ENCODE results near the gene TTC13. TPM values are rescaled to one million over a fixed set of nuclear protein-coding genes. Genes with fewer than 3 reads are reported as not detected.

Gene TTC13
- total and polyA plus RNA-seq, 10 of the 15 experiments (the other 5 are each of a cell fraction or from before 2014, with no cell fraction given), result 5.8 to 30.8 (median 18.5) TPM

DNA sequence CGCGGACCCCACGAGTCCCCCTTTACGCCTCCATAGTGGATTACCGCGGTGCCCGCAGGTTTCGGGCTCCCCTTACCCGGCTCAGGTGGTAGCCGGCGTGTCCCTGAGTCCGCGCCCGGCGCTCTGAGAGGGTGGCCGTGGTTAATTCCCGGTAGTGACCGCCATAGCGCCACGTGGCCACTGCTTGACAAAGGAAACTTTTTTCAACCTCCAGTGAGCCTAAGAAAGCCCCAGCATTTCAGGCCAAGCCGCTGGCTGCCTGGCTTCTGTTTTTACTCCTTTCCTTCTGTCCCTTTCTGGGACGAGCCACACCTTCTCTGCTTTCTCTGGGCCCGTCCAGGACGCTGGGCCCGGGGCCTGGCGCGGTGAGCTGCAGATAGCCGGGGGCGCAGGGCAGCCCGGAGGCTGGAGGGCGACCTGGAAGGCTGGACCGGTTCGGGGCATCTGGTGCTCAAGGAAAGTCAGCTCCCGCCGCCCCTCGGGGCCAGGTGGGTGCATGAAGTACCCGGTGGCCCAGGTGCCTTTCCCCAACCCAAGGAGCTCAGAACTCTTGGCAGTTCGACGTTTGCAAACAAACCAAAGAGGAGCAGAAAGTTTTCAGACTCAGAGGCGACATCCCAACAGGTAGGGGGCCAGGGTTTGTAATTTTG lies 109.8 kb downstream of the TTC13 start:
- in situ Hi-C loops (cut with MboI), result no loop called here
- FAIRE-seq, result no peak
- intact Hi-C loops (cut with micrococcal nuclease; ENCODE audit: unreplicated experiment), result no loop called here

DNA sequence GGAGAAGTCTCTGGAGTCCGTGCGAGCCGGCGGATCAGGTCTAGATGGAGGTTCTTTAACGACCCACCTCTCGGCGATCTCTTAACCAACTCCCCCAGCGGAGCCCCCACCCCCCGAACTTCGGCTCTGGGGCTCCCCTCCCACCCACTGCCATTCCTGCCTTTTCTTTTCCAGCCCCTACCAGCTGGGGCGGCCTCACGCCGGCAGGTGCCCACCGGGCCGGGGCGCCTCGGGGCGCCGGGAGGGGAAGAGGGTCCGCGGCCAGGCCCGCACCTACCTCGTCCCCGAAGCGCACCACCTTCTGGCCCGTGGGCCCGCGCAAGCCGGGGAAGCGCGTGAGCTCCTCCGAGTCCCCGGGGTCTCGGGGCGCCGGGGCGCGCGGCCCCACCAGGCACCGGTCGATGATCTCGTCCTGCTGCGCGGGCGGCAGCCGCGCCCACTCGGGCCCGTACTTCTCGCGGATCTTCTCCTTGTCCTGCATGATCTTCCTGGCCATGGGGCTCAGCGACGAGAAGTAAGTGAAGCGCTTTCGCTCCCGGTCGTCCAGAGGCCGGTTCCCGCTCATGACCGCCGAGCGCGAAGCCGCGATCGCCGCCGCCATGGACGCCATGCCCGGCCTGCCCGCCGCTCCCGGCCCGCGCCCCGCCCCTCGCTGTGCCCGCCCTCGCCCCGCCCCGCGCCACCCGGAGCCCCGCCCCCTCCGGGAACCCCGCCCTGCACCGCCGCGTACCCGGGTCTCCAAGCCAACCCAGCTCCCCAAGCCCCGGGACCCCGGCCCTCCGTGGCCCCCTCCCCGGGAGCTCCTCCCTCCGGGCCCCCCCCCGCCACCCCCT lies 110.5 kb downstream of the TTC13 start, which contains the start of gene C1orf198:
TSS of gene C1orf198 (minus strand) at position 619 of the 833 bp plus-strand sequence. CDS start at position 610, 9 bp downstream.
- Histone ChIP-seq H3K9me3 (replicated peaks; ENCODE audit: control insufficient read depth, insufficient read depth, low read length) (no peaks in the 10 kb centered on the region), H3K9ac (ENCODE audit: control insufficient read depth, insufficient read depth, low read length) (peak within 1 kb of the TSS; percentile 61), H3K4me3 (peak within 1 kb of the TSS; percentile 84), H3K27me3 (replicated peaks in 1 of 2; ENCODE audit: control insufficient read depth in 2 of 2, insufficient read depth in 2 of 2, low read length in 1 of 2) (peaks cover 0 to 5% of the 10 kb centered on the region in 2 experiments; a peak in 3 of 4 replicates), H3K4me1 (ENCODE audit: control insufficient read depth, insufficient read depth, low read length) (peaks cover 4% of the 10 kb centered on the region; the same call in 1 of the 2 replicates), H4K20me1 (ENCODE audit: control insufficient read depth, insufficient read depth) (no peaks in the 10 kb centered on the region), H3K36me3 (ENCODE audit: control insufficient read depth in 2 of 2, insufficient read depth in 2 of 2, low read length in 1 of 2) (no peaks in the 10 kb centered on the region), H3K27ac (ENCODE audit: control insufficient read depth, insufficient read depth) (no peak within 1 kb of the TSS), H3K79me2 (ENCODE audit: control insufficient read depth, insufficient read depth, low read length) (no peaks in the 10 kb centered on the region), H3K4me2 (ENCODE audit: control insufficient read depth, insufficient read depth) (peak within 1 kb of the TSS; percentile 91), H2AFZ (ENCODE audit: control insufficient read depth, low read depth, low read length) (peak within 1 kb of the TSS; percentile 98)
- ATAC-seq (peak; percentile 97), DNase-seq (ENCODE audit: low read depth, low spot score) (no peak), FAIRE-seq (no peak)
- POLR2A ChIA-PET, result interaction anchor here (0.7 kb wide), 1 partner anchor 661 kb away, joined by 4 read pairs; no protein-coding TSS in a partner anchor
- BruUV-seq (replicated peaks), result no TSS peak
- in situ Hi-C loops (cut with MboI) (no loop called here), intact Hi-C loops (cut with micrococcal nuclease; ENCODE audit: unreplicated experiment) (no loop called here)
- SMC1A ChIA-PET (ENCODE audit: uncharacterized antibody, unreplicated experiment), result no interaction called here
- CTCF ChIA-PET, result no interaction called here
- 2% methylated on average over 46 of the region's 96 CpGs for WGBS (ENCODE audit: insufficient coverage, insufficient replicate concordance, low lambda C conversion rate, missing lambda C conversion rate)
- RAD21 ChIA-PET (ENCODE audit: unreplicated experiment), result no interaction called here
- no peak for TF ChIP-seq MYB (IDR thresholded peaks at IDR 0.05; ENCODE audit: borderline replicate concordance, low read depth, low read length)
- TF ChIP-seq LARP7 (IDR thresholded peaks at IDR 0.05), result peak; percentile 83
- TF ChIP-seq PML (IDR thresholded peaks at IDR 0.05; ENCODE audit: low read length), result no peak
- TF ChIP-seq, protein P1, sequence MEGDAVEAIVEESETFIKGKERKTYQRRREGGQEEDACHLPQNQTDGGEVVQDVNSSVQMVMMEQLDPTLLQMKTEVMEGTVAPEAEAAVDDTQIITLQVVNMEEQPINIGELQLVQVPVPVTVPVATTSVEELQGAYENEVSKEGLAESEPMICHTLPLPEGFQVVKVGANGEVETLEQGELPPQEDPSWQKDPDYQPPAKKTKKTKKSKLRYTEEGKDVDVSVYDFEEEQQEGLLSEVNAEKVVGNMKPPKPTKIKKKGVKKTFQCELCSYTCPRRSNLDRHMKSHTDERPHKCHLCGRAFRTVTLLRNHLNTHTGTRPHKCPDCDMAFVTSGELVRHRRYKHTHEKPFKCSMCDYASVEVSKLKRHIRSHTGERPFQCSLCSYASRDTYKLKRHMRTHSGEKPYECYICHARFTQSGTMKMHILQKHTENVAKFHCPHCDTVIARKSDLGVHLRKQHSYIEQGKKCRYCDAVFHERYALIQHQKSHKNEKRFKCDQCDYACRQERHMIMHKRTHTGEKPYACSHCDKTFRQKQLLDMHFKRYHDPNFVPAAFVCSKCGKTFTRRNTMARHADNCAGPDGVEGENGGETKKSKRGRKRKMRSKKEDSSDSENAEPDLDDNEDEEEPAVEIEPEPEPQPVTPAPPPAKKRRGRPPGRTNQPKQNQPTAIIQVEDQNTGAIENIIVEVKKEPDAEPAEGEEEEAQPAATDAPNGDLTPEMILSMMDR (IDR thresholded peaks at IDR 0.05 in 2 of 3, conservative IDR thresholded peaks at IDR 0.05 in 1 of 3; ENCODE audit: control insufficient read depth in 2 of 3, extremely low read depth in 1 of 3, insufficient read depth in 1 of 3, low read depth in 3 of 3, low read length in 3 of 3), result no peak
- 0 out of 3 replicates have a peak, but pooled peaks of 1 of the 2 experiments have one; percentile 8 for TF ChIP-seq EGR1 (IDR thresholded peaks at IDR 0.05; ENCODE audit: borderline replicate concordance in 1 of 2, low read depth in 2 of 2, low read length in 2 of 2)
- TF ChIP-seq, protein P2, sequence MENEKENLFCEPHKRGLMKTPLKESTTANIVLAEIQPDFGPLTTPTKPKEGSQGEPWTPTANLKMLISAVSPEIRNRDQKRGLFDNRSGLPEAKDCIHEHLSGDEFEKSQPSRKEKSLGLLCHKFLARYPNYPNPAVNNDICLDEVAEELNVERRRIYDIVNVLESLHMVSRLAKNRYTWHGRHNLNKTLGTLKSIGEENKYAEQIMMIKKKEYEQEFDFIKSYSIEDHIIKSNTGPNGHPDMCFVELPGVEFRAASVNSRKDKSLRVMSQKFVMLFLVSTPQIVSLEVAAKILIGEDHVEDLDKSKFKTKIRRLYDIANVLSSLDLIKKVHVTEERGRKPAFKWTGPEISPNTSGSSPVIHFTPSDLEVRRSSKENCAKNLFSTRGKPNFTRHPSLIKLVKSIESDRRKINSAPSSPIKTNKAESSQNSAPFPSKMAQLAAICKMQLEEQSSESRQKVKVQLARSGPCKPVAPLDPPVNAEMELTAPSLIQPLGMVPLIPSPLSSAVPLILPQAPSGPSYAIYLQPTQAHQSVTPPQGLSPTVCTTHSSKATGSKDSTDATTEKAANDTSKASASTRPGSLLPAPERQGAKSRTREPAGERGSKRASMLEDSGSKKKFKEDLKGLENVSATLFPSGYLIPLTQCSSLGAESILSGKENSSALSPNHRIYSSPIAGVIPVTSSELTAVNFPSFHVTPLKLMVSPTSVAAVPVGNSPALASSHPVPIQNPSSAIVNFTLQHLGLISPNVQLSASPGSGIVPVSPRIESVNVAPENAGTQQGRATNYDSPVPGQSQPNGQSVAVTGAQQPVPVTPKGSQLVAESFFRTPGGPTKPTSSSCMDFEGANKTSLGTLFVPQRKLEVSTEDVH (IDR thresholded peaks at IDR 0.05; ENCODE audit: low read depth, partially characterized antibody), result no peak
- peak; percentile 48 for TF ChIP-seq RELA (IDR thresholded peaks at IDR 0.05; ENCODE audit: borderline replicate concordance, partially characterized antibody)
- TF ChIP-seq BACH1 (IDR thresholded peaks at IDR 0.05; ENCODE audit: borderline replicate concordance), result peak; percentile 54; the same call in 1 of the 2 replicates

More for the DNA sequence above, 109.8 kb downstream of the TTC13 start:
- H3K9ac ChIP-seq (ENCODE audit: control insufficient read depth, insufficient read depth, low read length), result peak overlapping the region; percentile 35
- peak overlapping the region; percentile 73 for H2AFZ ChIP-seq (ENCODE audit: control insufficient read depth, low read depth, low read length)
- H3K9me3 ChIP-seq (replicated peaks; ENCODE audit: control insufficient read depth, insufficient read depth, low read length), result no peaks in the 10 kb centered on the region
- ChIA-PET POLR2A (no interaction called here), SMC1A (ENCODE audit: uncharacterized antibody, unreplicated experiment) (no interaction called here), RAD21 (ENCODE audit: unreplicated experiment) (no interaction called here), CTCF (interaction anchor here (1.8 kb wide), 1 partner anchor 10 kb away, joined by 4 read pairs; no protein-coding TSS in a partner anchor)
- H3K4me2 ChIP-seq (ENCODE audit: control insufficient read depth, insufficient read depth), result peak overlapping the region; percentile 85
- no peaks in the 10 kb centered on the region for H3K79me2 ChIP-seq (ENCODE audit: control insufficient read depth, insufficient read depth, low read length)
- DNase-seq (ENCODE audit: low read depth, low spot score), result no peak
- peaks cover 0 to 5% of the 10 kb centered on the region in 2 experiments; a peak in 3 of 4 replicates for H3K27me3 ChIP-seq (replicated peaks in 1 of 2; ENCODE audit: control insufficient read depth in 2 of 2, insufficient read depth in 2 of 2, low read length in 1 of 2)
- no peak for TF ChIP-seq RELA (IDR thresholded peaks at IDR 0.05; ENCODE audit: borderline replicate concordance, partially characterized antibody)
- no peak for TF ChIP-seq SMAD1 (IDR thresholded peaks at IDR 0.05; ENCODE audit: low read depth, partially characterized antibody)
- no peak for TF ChIP-seq YY1 (IDR thresholded peaks at IDR 0.05; ENCODE audit: low read depth, low read length)
- BruUV-seq (replicated peaks), result no TSS peak
- H3K27ac ChIP-seq (ENCODE audit: control insufficient read depth, insufficient read depth), result no peak overlapping the region
- H3K4me3 ChIP-seq, result peak overlapping the region; percentile 75
- no peaks in the 10 kb centered on the region for H3K36me3 ChIP-seq (ENCODE audit: control insufficient read depth in 2 of 2, insufficient read depth in 2 of 2, low read length in 1 of 2)
- H3K4me1 ChIP-seq (ENCODE audit: control insufficient read depth, insufficient read depth, low read length), result peaks cover 4% of the 10 kb centered on the region; the same call in 1 of the 2 replicates
- WGBS (ENCODE audit: insufficient coverage, insufficient replicate concordance, low lambda C conversion rate, missing lambda C conversion rate), result 18% methylated on average over 37 of the region's 40 CpGs
- no peaks in the 10 kb centered on the region for H4K20me1 ChIP-seq (ENCODE audit: control insufficient read depth, insufficient read depth)
- ATAC-seq, result peak; percentile 72

All from GM12878 (cell line).